PC-9 (cell line): ENCODE data around the gene LHX6. TPM values are rescaled to one million over a fixed set of nuclear protein-coding genes. Genes with fewer than 3 reads are reported as not detected.

ENCODE experiments used
- BruUV-seq: library from RNA; stranded (reverse); fragments of 400-500 nt; replicated peaks from 2 replicates; lab custom pipeline; 2021; lab: Mats Ljungman, UMichigan
- CTCF ChIA-PET: fragments of 300-600 bp; sonication (Branson Sonifier 250); formaldehyde crosslinking; loops from one replicate; lab custom pipeline; 2022; ENCODE audit warnings: antibody characterized with exemption; lab: Charles Lee
- POLR2A ChIA-PET: fragments of 300-600 bp; sonication (Branson Sonifier 250); formaldehyde crosslinking; loops from one replicate; lab custom pipeline; 2022; ENCODE audit warnings: antibody characterized with exemption; ENCODE audit not compliant: unreplicated experiment; lab: Charles Lee
- DNase-seq, 2 experiments: peaks; one replicate each; pipeline versions ENCODE4 v3.0.0 to v3.0.0-alpha.2; 2015 to 2022; ENCODE audit warnings: mixed read lengths in 1 of 2
- H2AFZ ChIP-seq: fragments of 200-600 bp; sonication (generic); 2 replicates; pipeline ENCODE4 v1.8.1; 2017; ENCODE audit warnings: antibody characterized with exemption
- H3F3A ChIP-seq: fragments of 200-600 bp; sonication (generic); 2 replicates; pipeline ENCODE4 v1.8.1; 2017; ENCODE audit warnings: antibody characterized with exemption, mild to moderate bottlenecking, low read depth; ENCODE audit not compliant: insufficient read depth
- H3K27ac ChIP-seq: fragments of 200-600 bp; sonication (generic); 2 replicates; pipeline ENCODE4 v1.6.1; 2016; ENCODE audit warnings: mixed run types
- H3K27me3 ChIP-seq: fragments of 200-600 bp; sonication (generic); 2 replicates; pipeline ENCODE4 v1.6.1; 2016; ENCODE audit warnings: low read depth, mixed run types; ENCODE audit not compliant: insufficient read depth
- H3K36me3 ChIP-seq: fragments of 200-600 bp; sonication (generic); 2 replicates; pipeline ENCODE4 v1.6.1; 2016; ENCODE audit warnings: low read depth, mixed run types
- H3K4me1 ChIP-seq: fragments of 200-600 bp; sonication (generic); replicated peaks from 2 replicates; pipeline ENCODE4 v1.6.1; 2016; ENCODE audit warnings: mixed run types; ENCODE audit not compliant: insufficient read depth
- H3K4me2 ChIP-seq: fragments of 200-600 bp; sonication (generic); 2 replicates; pipeline ENCODE4 v1.6.1; 2017; ENCODE audit warnings: mixed run types
- H3K4me3 ChIP-seq: fragments of 200-600 bp; sonication (generic); 2 replicates; pipeline ENCODE4 v1.6.1; 2016; ENCODE audit warnings: mixed run types
- H3K79me2 ChIP-seq: fragments of 200-600 bp; sonication (generic); 2 replicates; pipeline ENCODE4 v1.6.1; 2017; ENCODE audit warnings: low read depth, mixed run types
- H3K9me2 ChIP-seq: fragments of 200-600 bp; sonication (generic); 2 replicates; pipeline ENCODE4 v1.8.1; 2017; ENCODE audit warnings: mild to moderate bottlenecking; ENCODE audit not compliant: insufficient read depth
- H3K9me3 ChIP-seq: fragments of 200-600 bp; sonication (generic); 2 replicates; pipeline ENCODE4 v1.8.1; 2016; ENCODE audit warnings: low read depth; ENCODE audit not compliant: insufficient read depth
- H4K20me1 ChIP-seq: fragments of 200-600 bp; sonication (generic); 2 replicates; pipeline ENCODE4 v1.8.1; 2017; ENCODE audit not compliant: insufficient read depth
- CTCF ChIP-seq: fragments of 200-600 bp; sonication (generic); conservative IDR thresholded peaks from 2 replicates; pipeline ENCODE4 v1.6.1; 2017; ENCODE audit warnings: mixed run types, antibody characterized with exemption, mild to moderate bottlenecking, moderate library complexity
- EZH2 ChIP-seq: fragments of 200-600 bp; sonication (generic); IDR thresholded peaks from 2 replicates; pipeline ENCODE4 v1.8.0; 2017; ENCODE audit warnings: antibody characterized with exemption, low read depth
- intact Hi-C: fragments of 100-400 bp; cut with micrococcal nuclease; formaldehyde crosslinking; loops from one replicate; pipeline ENCODE4 v1.10.0; 2022; ENCODE audit not compliant: unreplicated experiment
- total RNA-seq: library from RNA; stranded (reverse); gene quantifications from 2 replicates; pipeline ENCODE4 v1.2.3, GENCODE V29; 2021

The LHX6 gene
- total RNA-seq, 1 experiment from 2014 or later: not detected

DNA sequence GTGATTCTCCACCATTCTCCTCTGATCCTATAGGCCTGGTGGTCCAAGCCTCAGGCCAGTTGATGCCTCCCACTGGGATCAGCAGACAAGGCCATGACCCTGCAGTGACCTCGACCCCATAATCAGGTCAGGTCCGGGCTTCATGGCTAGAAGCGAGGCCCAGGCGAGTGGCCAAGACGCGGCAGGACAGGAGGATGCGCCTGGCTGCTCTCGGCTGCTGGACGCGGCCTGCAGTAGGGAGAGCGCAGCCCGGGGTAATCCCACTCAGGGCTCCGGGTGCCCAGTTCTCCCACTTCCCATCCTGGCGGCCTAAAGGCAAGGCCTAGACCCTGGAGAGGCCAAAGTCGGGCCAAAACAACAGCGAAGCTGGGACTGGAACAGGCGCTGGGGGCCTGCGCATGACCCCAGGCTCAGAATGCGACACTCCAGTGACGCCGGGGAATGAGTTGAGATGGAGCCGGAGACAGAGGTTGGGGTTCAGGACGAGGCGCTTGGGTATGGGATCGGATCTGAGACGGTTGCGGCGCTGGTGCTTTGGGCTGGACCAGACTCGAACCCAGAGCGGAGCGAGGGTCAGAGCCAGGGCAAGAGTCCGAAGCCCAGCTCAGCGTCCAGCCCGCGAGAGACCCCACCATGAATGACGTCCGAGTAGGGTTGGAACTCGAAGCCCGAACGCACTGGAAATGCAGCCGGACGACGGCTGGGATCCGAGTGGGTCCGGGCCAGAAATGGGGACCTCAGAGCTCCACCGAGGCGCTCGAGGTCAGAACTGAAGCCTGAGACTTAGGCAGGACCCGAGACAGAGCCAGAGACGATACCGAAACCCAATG is 3.2 kb downstream of the LHX6 start:
- POLR2A ChIA-PET: no interaction called here
- no peak overlapping the region for H2AFZ ChIP-seq
- BruUV-seq: no TSS peak

DNA sequence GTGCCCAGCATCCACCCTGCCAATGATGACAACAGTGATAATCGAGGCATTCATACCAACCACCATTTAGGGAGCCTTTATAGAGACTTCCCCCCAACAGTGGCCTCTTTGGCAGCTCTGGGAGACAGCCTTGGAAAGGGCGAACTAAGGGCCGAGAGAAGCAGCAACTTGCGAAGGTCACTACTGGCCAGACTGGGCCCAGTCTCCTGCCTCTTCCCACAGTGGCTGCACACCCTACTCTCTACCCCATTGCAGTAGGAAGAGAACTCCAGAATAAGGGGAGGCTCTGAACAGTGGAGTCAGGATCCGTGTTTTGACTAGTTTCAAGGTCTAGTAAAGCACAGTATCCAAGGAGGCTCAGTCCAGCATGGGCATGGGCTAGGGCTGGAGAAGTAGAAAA is 5.3 kb downstream of the LHX6 start:
- intact Hi-C loops: no loop called here
- Histone ChIP-seq H3K36me3 (no peaks in the 10 kb centered on the region), H3K4me1 (no peaks in the 10 kb centered on the region), H3K4me2 (no peak overlapping the region), H3K9me3 (no peaks in the 10 kb centered on the region), H3K4me3 (no peak overlapping the region), H3K27ac (no peak overlapping the region), H2AFZ (no peak overlapping the region), H4K20me1 (no peaks in the 10 kb centered on the region), H3K27me3 (peaks cover 3% of the 10 kb centered on the region; the same call in 1 of the 2 replicates), H3K79me2 (no peaks in the 10 kb centered on the region), H3F3A (no peaks in the 10 kb centered on the region), H3K9me2 (no peaks in the 10 kb centered on the region)
- CTCF ChIA-PET: no interaction called here
- TF ChIP-seq CTCF (no peak), EZH2 (no peak)
- BruUV-seq: no TSS peak
- POLR2A ChIA-PET: no interaction called here
- no peak for DNase-seq

More for the DNA sequence above, 3.2 kb downstream of the LHX6 start:
- Histone ChIP-seq H3K4me1 (no peaks in the 10 kb centered on the region), H3K9me3 (no peaks in the 10 kb centered on the region), H3K4me2 (no peak overlapping the region), H3K27ac (no peak overlapping the region), H3K27me3 (peaks cover 20% of the 10 kb centered on the region), H3K4me3 (no peak overlapping the region), H4K20me1 (no peaks in the 10 kb centered on the region), H3F3A (no peaks in the 10 kb centered on the region), H3K79me2 (no peaks in the 10 kb centered on the region), H3K9me2 (no peaks in the 10 kb centered on the region), H3K36me3 (no peaks in the 10 kb centered on the region)
- TF ChIP-seq EZH2 (no peak), CTCF (no peak)
- intact Hi-C loops: no loop called here
- CTCF ChIA-PET: no interaction called here
- no peak for DNase-seq

DNA sequence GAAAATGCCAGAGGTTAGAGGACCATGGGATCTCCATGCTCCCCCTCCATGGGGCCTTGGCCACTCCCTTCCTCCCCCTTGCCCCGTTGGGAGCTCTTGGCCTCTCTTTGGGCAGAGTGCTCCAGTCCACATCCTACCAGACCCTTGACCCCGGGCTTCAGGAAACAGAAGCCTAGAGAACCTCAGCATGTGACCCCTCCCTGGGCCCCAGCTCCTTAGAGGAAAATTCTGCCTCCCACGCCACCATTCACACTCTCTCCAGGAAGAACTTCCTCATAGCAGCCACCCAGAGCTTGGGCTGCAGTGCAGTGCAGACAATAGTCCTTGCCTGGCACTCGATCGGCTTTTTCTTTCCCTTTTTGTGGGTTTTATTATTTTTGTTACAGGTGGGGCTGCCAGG is 6.0 kb downstream of the LHX6 start:
- Histone ChIP-seq H2AFZ (no peak overlapping the region), H3K4me1 (no peaks in the 10 kb centered on the region), H3K27me3 (peaks cover 3% of the 10 kb centered on the region; the same call in 1 of the 2 replicates), H3K79me2 (no peaks in the 10 kb centered on the region), H4K20me1 (no peaks in the 10 kb centered on the region), H3K9me2 (no peaks in the 10 kb centered on the region), H3K27ac (no peak overlapping the region), H3K9me3 (no peaks in the 10 kb centered on the region), H3K4me2 (peak overlapping the region; percentile 36; the same call in 1 of the 2 replicates), H3K36me3 (no peaks in the 10 kb centered on the region), H3K4me3 (no peak overlapping the region), H3F3A (peaks cover under 1% of the 10 kb centered on the region; the same call in 1 of the 2 replicates)
- CTCF ChIA-PET: no interaction called here
- no TSS peak for BruUV-seq
- TF ChIP-seq CTCF (no peak), EZH2 (no peak)
- intact Hi-C loops: no loop called here
- POLR2A ChIA-PET: no interaction called here
- DNase-seq: no peak
